ENCODE measurements around the gene EPHA8. TPM values are rescaled to one million over a fixed set of nuclear protein-coding genes. Genes with fewer than 3 reads are reported as not detected.

The EPHA8 gene
- total and polyA plus RNA-seq, 2 of the 13 experiments (the other 11 are each of a cell fraction or from before 2014, with no cell fraction given): not detected

DNA sequence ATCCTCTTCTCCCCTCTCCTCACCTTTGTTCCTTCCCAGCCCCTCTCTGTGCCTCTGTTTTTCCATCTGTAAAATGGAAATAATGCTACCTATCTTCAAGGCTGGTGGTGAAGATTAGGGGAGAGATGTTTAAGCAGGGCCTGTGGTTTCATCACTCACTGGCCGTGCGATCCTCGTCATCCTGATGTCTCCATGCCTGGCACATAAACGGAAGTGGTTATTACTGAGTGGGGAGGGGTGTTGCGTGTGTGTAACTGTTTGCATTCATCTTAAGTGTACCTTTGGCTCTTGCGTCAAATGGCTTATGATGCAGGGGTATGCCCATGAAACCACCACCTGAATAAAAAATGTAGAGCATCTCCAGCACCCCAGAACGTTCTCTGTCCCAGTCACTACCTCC lies 56.0 kb downstream of the EPHA8 start:
- Histone ChIP-seq H3K4me1 (ENCODE audit: insufficient read depth, low read length) (no peaks in the 10 kb centered on the region), H3K27me3 (ENCODE audit: control insufficient read depth in 1 of 2, insufficient read depth in 2 of 2, low read length in 2 of 2) (peaks cover 6 to 50% of the 10 kb centered on the region in 2 experiments), H3K9ac (ENCODE audit: insufficient read depth, low read depth, low read length) (no peak overlapping the region), H3K4me2 (ENCODE audit: low read depth, low read length) (no peak overlapping the region), H3K4me3 (replicated peaks in 1 of 3; ENCODE audit: insufficient read depth in 1 of 3, low read depth in 2 of 3, low read length in 3 of 3) (no peak overlapping the region), H2AFZ (ENCODE audit: low read length) (no peak overlapping the region), H3K36me3 (replicated peaks in 1 of 2; ENCODE audit: control insufficient read depth in 1 of 2, insufficient read depth in 2 of 2, low read length in 2 of 2) (no peaks in the 10 kb centered on the region), H3K9me3 (ENCODE audit: low read length) (no peaks in the 10 kb centered on the region), H4K20me1 (ENCODE audit: insufficient read depth, low read length) (0 out of 2 replicates have a peak, but pooled peaks cover 6% of the 10 kb centered on the region), H3K79me2 (ENCODE audit: insufficient read depth, low read length) (no peaks in the 10 kb centered on the region), H3K27ac (ENCODE audit: extremely low read length, insufficient read depth, low read length) (no peak overlapping the region)
- CTCF ChIA-PET (ENCODE audit: low intra/inter-chr PET ratio, low total read pairs): no interaction called here
- no TSS peak for BruUV-seq (replicated peaks)
- DNase-seq (ENCODE audit: low spot score) (no peak), FAIRE-seq (no peak), ATAC-seq (no peak)
- intact Hi-C loops (cut with micrococcal nuclease; ENCODE audit: unreplicated experiment) (no loop called here), in situ Hi-C loops (cut with HindIII; ENCODE audit: extremely low pct_ligation_motif_present, low pct_unique_long_range_greater_than_20kb) (no loop called here)
- POLR2A ChIA-PET: no interaction called here
- WGBS (ENCODE audit: low lambda C conversion rate): 16% methylated on average over 7 of the region's 7 CpGs
- TF ChIP-seq ZNF446 (CRISPR knock-in tag; IDR thresholded peaks at IDR 0.05): no peak
- TF ChIP-seq ZNF546 (CRISPR knock-in tag; conservative IDR thresholded peaks at IDR 0.05): no peak
- TF ChIP-seq JDP2 (CRISPR knock-in tag; IDR thresholded peaks at IDR 0.05; ENCODE audit: borderline replicate concordance): no peak
- no peak for TF ChIP-seq ATF3 (CRISPR knock-in tag; IDR thresholded peaks at IDR 0.05)
- no peak for TF ChIP-seq ZNF589 (CRISPR knock-in tag; conservative IDR thresholded peaks at IDR 0.05)
- no peak for TF ChIP-seq U2AF2 (IDR thresholded peaks at IDR 0.05; ENCODE audit: low read depth, low read length)
- TF ChIP-seq STAT5B (CRISPR knock-in tag; IDR thresholded peaks at IDR 0.05): no peak
- TF ChIP-seq ZNF263 (CRISPR knock-in tag; IDR thresholded peaks at IDR 0.05): no peak
- TF ChIP-seq ZNF407 (CRISPR knock-in tag; IDR thresholded peaks at IDR 0.05; ENCODE audit: not compliant biosample characterization): no peak
